ENCODE measurements around the gene GPX6.
"Not testable (repeated sequence)": the region's sequence is repeated elsewhere in the genome, so short reads cannot be mapped to it uniquely, and the experiment has no call there.

The GPX6 gene

DNA sequence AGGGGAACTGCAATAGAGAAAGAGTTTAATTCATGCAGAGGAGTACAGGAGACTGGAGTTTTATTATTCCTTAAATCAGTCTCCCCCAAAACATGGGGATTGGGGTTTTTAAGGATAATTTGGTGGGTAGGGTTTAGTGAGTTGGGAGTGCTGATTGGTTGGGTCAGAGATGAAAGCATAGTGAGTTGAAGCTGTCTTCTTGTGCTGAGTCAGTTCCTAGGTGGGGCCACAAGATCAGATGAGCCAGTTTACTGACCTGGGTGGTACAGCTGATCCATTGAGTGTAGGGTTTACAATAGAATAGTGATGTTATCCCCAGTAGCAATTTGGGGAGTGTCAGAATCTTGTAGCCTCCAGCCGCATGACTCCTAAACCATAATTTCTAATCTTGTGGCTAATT lies 29.1 kb downstream of the GPX6 start:
- DNase-seq (ENCODE audit: low spot score) = no peak

GRCh38 chr6:28485482-28485881 lies 30.1 kb downstream of the GPX6 start:
- no peak for DNase-seq (ENCODE audit: low spot score)

GRCh38 chr6:28480253-28480932 lies 35.2 kb downstream of the GPX6 start:
- DNase-seq (ENCODE audit: low spot score) = no peak

DNA sequence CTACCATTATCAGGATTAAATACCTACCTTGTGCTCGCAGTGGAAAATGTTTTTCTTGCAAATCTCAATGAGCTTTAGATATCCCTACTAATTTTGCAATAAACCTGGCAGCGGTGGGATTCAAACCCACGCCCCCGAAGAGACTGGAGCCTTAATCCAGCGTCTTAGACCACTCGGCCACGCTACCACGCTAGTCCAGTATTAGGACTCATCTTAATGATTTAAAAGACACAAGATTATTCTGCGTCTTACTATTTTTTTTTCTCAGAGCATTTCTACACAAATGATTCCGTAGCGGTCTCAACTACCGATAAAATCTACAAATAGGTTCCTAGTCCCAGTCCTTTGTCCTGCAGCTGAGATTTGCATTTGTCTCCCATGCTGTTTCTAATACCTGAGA lies 37.1 kb downstream of the GPX6 start:
- DNase-seq (ENCODE audit: low spot score) = no peak

DNA sequence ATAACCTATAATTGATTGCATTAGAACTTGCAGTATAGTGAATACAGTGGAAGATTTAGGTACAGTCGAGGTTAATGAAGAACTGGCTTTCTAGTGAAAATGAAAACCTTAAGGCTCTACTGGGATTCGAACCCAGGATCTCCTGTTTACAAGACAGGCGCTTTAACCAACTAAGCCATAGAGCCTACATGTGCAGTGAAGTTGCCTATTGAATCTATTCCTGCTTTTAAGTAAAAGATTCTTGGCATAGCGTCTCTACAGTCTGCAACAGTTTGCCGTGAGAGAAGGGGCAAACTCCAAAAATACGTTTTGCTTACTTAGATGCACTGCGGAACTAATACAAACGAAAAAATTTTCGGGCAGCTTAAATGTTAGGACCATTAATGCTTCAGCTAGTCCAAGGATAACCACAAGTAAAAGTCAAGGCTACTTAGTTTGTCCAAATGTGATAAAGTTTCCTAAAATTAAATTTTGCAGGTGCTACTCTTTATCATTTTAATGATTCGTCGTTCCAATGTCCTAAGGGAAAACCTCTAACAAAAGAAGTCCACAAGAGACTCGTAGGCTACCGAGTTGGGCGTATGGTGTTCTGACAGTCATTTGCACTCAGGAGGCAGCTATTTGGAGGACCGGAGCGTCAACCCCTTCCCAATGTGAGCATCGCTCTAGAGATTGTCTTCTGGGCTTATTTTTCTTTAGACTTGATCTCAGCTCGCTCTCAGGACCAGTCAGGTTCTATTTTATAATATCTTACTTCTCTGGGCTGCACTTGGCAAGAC lies 41.0 kb downstream of the GPX6 start:
- peak; percentile 42 for DNase-seq (ENCODE audit: low spot score)

DNA sequence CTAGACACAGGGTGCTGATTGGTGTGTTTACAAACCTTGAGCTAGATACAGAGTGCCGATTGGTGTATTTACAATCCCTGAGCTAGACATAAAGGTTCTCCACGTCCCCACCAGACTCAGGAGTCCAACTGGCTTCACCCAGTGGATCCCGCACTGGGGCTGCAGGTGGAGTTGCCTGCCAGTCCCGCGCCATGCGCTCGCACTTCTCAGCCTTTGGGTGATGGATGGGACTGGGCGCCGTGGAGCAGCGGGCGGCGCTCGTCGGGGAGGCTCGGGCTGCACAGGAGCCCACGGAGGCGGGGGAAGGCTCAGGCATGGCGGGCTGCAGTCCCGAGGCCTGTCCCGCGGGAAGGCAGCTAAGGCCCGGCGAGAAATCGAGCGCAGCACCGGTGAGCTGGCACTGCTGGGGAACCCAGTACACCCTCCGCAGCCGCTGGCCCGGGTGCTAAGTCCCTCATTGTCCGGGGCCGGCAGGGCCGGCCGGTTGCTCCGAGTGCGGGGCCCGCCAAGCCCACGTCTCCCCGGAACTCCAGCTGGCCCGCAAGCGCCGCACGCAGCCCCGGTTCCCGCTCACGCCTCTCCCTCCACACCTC lies 46.3 kb downstream of the GPX6 start:
- DNase-seq (ENCODE audit: low spot score) = not testable (repeated sequence)

DNA sequence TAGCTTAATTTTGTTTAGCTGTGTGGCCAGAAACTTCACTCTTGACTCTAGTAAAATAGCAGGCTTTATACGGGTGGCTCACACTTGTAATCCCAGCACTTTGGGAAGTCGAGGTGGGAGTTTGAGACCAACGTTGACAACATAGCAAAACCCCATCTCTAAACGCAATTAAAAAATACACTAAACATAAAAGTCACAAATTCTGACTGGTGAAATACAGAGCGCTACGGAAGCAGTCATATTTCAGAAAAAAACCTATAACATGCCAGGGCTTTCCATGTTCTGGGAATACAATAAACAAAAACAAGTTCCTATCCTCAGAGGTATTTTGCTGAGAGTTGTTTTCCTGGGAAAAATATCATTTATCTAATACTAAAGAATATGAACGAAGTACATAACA lies 47.5 kb downstream of the GPX6 start:
- no peak for DNase-seq (ENCODE audit: low spot score)

DNA sequence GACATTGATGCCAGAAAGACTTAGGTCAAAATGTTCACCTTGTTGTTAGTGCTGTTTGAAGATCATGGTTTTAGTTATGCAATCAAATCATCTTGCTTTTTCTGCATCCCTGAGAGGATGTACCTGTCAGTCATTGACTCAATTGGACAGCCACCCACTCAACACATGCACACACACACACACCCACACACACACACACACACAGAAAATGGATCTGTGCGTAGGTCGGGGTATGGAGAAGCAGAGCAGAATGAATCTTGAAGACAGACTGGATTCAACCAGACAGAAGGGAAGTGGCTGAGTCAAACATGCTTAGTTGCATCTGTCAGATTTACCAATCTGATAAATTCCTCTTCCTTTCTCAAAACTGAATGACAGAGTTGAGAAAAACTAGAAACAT lies 53.2 kb downstream of the GPX6 start:
- DNase-seq (ENCODE audit: low spot score) = no peak

- DNase-seq (ENCODE audit: low spot score) = no peak
Observed at GRCh38 chr6:28458568-28458967, 57.0 kb downstream of the GPX6 start.

All from SK-N-DZ (cell line).